ENCODE measurements around the gene SFT2D1.
A peak's percentile ranks its signal among the peaks of the same experiment; 100 is the strongest.

SFT2D1 gene

DNA sequence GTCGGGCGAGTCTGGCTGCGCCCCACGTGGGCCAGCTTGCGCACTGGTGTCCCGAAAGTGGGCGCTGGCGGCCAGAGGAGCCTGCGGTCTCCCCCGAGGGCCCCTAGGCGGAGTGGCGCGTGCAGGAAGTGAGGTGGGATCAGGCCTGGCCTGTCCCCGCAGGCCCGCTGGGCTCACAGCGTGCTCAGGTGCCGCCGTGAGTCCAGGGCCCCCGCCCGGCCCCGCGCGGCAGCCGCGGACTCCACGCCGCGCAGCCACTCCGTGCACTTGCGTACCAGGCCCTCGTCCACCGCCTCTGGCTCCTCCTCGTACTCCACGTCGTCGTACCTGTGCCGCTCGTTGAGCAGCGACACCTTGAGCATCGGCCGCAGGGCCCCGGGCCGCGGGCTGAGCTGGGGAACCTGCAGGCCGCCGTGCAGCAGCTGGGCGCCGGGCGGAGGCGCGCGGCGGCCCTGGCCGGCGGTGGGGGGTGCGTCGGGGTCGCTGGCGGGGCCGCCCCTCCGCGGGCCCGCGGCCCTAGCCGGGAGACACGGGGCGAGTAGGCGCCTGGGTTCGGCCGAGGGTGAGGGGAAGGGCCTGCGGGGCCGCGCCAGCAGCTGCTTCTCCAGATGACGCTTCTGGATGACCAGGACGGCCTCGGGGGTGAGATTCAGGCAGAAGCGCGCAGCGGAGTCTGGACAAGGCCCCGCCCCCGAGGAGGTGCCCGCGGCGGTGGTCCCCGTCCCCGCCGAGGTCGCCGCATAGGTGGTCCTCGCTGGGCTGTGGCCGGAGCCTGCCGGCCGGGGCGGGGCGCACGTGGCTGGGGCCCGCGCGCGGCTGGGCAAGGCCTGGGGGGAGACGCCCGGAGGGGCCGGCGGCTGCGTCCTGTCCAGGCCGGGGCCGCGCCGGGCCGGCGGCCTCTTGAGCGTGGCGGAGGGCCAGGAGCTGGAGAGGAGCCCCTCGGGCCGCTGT, 35.0 kb downstream of the SFT2D1 start:
- peaks cover 76% of the 10 kb centered on the region for H3K27me3 ChIP-seq (ENCODE audit: insufficient read depth, low read length)
- H3K36me3 ChIP-seq (ENCODE audit: insufficient read depth, low read length) = no peaks in the 10 kb centered on the region
- H3K27ac ChIP-seq (ENCODE audit: low read depth, low read length) = no peak overlapping the region
- H2AFZ ChIP-seq (ENCODE audit: low read length, unreplicated experiment) = peak overlapping the region; percentile 38
- H3K4me3 ChIP-seq (ENCODE audit: low read depth, low read length) = peak overlapping the region; percentile 67
- H3K79me2 ChIP-seq (ENCODE audit: control insufficient read depth, insufficient read depth, low read length, unreplicated experiment) = no peaks in the 10 kb centered on the region
- no peaks in the 10 kb centered on the region for H3K4me1 ChIP-seq (ENCODE audit: control insufficient read depth, insufficient read depth, low read length, unreplicated experiment)

DNA sequence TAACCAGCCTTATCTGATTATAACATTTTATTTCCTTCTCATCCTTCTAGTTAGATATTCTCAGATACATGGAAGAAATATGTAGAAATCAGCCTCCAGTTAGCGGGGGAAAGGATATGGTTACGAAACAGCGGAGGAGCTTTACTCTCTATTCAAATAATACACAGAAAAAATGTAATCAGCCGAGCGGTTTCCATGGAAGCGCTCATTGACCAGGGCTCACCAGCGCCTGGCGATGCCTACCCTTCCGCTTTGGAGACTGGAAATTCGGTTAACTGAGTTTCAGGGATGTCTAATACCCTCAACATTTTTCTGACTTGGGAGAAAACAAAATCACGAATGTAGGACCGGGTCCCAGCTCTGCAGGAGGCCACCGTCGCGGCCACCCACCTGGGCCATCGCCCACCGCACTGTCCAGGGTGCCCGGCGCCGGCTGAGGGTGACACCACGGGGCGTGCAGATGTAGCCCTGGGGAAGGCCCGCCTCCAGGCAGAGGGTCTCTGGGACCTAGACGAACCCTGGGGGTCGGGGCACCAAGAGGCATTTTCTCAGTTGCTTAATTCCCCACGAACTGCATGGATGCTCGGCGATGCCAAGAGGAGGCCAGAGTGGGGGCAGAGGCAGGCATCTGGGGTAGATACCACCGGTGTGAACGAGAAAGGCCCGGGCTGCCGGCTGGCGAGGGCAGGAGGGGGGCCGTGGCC, 35.8 kb downstream of the SFT2D1 start:
- H2AFZ ChIP-seq (ENCODE audit: low read length, unreplicated experiment) = no peak overlapping the region
- no peaks in the 10 kb centered on the region for H3K4me1 ChIP-seq (ENCODE audit: control insufficient read depth, insufficient read depth, low read length, unreplicated experiment)
- H3K36me3 ChIP-seq (ENCODE audit: insufficient read depth, low read length) = no peaks in the 10 kb centered on the region
- peaks cover 78% of the 10 kb centered on the region for H3K27me3 ChIP-seq (ENCODE audit: insufficient read depth, low read length)
- no peak overlapping the region for H3K27ac ChIP-seq (ENCODE audit: low read depth, low read length)
- no peaks in the 10 kb centered on the region for H3K79me2 ChIP-seq (ENCODE audit: control insufficient read depth, insufficient read depth, low read length, unreplicated experiment)
- no peak overlapping the region for H3K4me3 ChIP-seq (ENCODE audit: low read depth, low read length)

DNA sequence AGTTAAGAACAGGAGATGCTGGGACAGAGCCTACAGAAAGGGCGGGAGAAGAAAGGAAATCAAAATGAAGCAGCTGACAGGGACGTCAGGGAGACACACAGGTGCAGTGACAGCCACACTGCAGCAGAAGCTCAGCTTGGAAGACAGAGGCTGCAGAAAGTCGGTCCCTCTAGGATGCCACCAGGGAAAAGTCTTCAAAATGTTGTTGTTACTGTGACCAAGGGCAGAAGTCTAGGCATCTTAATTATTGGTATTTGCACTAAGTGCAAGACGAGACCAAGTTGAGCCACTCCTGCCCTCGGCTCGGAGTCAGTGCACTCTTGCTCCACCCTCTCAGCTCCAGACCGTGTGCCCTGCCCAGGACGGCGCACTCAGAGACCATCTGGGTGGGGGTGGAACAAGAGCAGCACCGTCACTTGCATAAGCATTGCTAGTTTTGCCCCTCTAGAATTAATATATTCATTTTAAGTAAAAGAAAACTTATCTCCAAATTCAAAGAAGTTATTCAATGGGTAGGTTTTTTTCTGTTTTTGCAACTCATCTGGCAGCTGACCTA, 36.7 kb downstream of the SFT2D1 start:
- no peak overlapping the region for H2AFZ ChIP-seq (ENCODE audit: low read length, unreplicated experiment)
- H3K36me3 ChIP-seq (ENCODE audit: insufficient read depth, low read length) = no peaks in the 10 kb centered on the region
- H3K27ac ChIP-seq (ENCODE audit: low read depth, low read length) = no peak overlapping the region
- peaks cover 78% of the 10 kb centered on the region for H3K27me3 ChIP-seq (ENCODE audit: insufficient read depth, low read length)
- no peaks in the 10 kb centered on the region for H3K79me2 ChIP-seq (ENCODE audit: control insufficient read depth, insufficient read depth, low read length, unreplicated experiment)
- no peaks in the 10 kb centered on the region for H3K4me1 ChIP-seq (ENCODE audit: control insufficient read depth, insufficient read depth, low read length, unreplicated experiment)
- H3K4me3 ChIP-seq (ENCODE audit: low read depth, low read length) = no peak overlapping the region

DNA sequence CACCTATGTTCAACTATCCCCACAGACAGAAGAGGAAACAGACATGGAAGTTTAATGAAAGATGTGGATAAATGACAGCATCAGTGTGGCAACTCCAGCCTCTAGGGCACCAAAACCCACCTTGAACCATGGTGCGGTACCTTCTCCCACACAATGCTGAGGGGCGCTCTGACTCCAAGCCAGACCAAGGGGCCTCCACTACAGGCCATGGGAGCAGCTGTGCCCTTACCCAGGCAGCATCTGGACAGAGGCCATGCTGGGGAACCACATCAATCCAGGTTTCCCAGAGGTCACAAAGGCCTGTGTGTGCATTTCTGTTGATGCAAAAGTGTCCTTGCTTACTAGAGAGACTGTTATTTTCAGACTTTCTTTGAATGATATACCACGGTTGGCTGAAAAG, 38.2 kb downstream of the SFT2D1 start:
- no peak overlapping the region for H2AFZ ChIP-seq (ENCODE audit: low read length, unreplicated experiment)
- peaks cover 66% of the 10 kb centered on the region for H3K27me3 ChIP-seq (ENCODE audit: insufficient read depth, low read length)
- no peaks in the 10 kb centered on the region for H3K36me3 ChIP-seq (ENCODE audit: insufficient read depth, low read length)
- H3K27ac ChIP-seq (ENCODE audit: low read depth, low read length) = no peak overlapping the region
- H3K4me1 ChIP-seq (ENCODE audit: control insufficient read depth, insufficient read depth, low read length, unreplicated experiment) = no peaks in the 10 kb centered on the region
- H3K79me2 ChIP-seq (ENCODE audit: control insufficient read depth, insufficient read depth, low read length, unreplicated experiment) = no peaks in the 10 kb centered on the region
- H3K4me3 ChIP-seq (ENCODE audit: low read depth, low read length) = no peak overlapping the region

DNA sequence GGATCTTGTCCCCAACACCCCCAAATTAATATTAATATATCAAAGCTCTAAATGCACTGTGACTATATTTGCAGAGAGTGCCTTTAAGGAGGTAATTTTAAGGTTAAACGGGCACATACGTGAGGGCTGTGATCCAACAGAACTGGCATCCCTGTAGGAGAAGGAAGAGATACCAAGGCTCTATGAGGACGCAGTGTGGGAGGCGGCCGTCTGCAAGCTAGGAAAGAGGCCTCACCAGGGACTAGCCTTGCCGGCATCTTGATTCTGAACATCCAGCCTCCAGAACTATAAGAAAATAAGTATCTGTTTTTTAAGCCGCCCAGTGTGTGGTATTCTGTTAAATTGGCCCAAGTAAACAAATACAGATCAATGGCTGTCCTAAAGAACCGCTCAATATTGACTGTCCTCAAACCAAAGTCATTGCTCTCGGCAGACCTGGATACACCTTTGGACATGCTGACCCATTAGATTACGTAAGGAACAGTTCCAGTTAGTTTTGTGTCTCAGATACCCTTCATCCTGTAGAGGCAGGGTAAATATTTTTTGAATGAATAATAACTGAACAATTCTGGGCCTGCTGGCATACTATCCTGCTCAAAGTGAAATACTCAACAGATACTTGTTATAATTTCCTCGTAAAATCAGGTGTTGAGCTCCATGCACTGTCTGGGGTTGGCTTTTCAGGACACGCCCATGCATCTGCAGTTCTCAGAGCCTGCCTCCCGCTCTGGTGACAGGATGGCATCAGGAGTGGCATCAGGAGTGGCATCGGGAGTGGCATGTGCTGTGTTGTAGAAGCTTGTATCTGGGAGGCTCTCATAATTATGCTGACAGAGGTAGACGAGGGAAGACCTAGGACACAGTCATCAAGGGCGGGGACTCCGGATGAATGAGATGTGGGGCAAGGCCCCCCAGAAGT, 40.5 kb downstream of the SFT2D1 start:
- Histone ChIP-seq H3K27ac (ENCODE audit: low read depth, low read length) (no peak overlapping the region), H3K4me1 (ENCODE audit: control insufficient read depth, insufficient read depth, low read length, unreplicated experiment) (no peaks in the 10 kb centered on the region), H3K4me3 (ENCODE audit: low read depth, low read length) (no peak overlapping the region), H3K36me3 (ENCODE audit: insufficient read depth, low read length) (no peaks in the 10 kb centered on the region), H3K79me2 (ENCODE audit: control insufficient read depth, insufficient read depth, low read length, unreplicated experiment) (no peaks in the 10 kb centered on the region), H2AFZ (ENCODE audit: low read length, unreplicated experiment) (no peak overlapping the region), H3K27me3 (ENCODE audit: insufficient read depth, low read length) (peaks cover 64% of the 10 kb centered on the region)

DNA sequence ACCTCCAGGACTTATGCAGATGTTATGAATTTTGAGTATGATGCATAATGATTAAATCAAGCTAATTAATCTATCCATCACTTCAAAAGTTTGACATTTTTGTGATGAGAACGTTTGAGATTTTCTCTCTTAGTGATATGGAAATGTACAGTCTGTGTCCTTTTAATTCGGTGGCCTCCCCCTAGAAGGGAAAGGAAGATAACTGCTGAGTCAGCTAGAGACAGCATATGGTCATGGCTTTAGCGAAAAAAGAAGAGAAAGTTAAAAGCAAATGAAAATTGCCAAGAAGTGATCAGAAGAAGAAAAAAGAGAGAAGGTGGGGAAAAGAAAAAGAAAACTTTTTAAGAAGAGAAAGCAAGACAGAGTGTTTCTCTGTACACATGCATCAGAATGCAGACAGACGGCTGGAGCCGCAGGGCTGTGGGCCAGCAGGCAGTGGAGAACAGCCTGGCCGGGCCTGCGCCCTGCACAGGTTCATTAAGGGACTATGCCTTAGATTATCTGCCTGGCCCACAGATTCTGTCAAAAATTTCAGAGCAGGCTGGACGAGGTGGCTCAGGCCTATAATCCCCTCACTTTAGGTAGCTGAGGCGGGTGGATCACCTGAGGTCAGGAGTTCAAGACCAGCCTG, 41.9 kb downstream of the SFT2D1 start:
- Histone ChIP-seq H3K27ac (ENCODE audit: low read depth, low read length) (no peak overlapping the region), H3K4me1 (ENCODE audit: control insufficient read depth, insufficient read depth, low read length, unreplicated experiment) (no peaks in the 10 kb centered on the region), H3K36me3 (ENCODE audit: insufficient read depth, low read length) (no peaks in the 10 kb centered on the region), H3K79me2 (ENCODE audit: control insufficient read depth, insufficient read depth, low read length, unreplicated experiment) (no peaks in the 10 kb centered on the region), H2AFZ (ENCODE audit: low read length, unreplicated experiment) (no peak overlapping the region), H3K4me3 (ENCODE audit: low read depth, low read length) (no peak overlapping the region), H3K27me3 (ENCODE audit: insufficient read depth, low read length) (peaks cover 64% of the 10 kb centered on the region)

DNA sequence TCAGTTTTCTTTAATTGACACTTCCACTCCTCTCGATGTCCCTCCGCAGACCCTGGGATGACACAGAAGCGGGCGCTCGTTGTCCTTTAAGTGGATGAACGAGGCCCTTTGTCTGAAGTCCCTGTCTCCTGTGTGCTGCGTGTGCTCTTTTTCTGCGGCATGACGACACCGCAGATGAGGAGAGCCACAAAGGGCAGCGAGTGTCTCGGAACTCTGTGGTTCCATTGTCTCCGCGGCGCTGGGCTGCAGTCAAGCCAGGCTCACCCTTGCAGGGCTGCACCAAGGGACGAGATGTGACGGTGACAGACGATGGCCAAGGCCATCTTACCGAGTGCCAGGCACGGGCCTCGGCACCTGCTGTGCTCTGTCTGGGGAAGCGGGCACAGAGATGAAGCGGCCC, 44.7 kb downstream of the SFT2D1 start:
- Histone ChIP-seq H3K4me1 (ENCODE audit: control insufficient read depth, insufficient read depth, low read length, unreplicated experiment) (no peaks in the 10 kb centered on the region), H3K79me2 (ENCODE audit: control insufficient read depth, insufficient read depth, low read length, unreplicated experiment) (no peaks in the 10 kb centered on the region), H3K27ac (ENCODE audit: low read depth, low read length) (no peak overlapping the region), H3K36me3 (ENCODE audit: insufficient read depth, low read length) (no peaks in the 10 kb centered on the region), H2AFZ (ENCODE audit: low read length, unreplicated experiment) (no peak overlapping the region), H3K4me3 (ENCODE audit: low read depth, low read length) (no peak overlapping the region), H3K27me3 (ENCODE audit: insufficient read depth, low read length) (peaks cover 66% of the 10 kb centered on the region)

DNA sequence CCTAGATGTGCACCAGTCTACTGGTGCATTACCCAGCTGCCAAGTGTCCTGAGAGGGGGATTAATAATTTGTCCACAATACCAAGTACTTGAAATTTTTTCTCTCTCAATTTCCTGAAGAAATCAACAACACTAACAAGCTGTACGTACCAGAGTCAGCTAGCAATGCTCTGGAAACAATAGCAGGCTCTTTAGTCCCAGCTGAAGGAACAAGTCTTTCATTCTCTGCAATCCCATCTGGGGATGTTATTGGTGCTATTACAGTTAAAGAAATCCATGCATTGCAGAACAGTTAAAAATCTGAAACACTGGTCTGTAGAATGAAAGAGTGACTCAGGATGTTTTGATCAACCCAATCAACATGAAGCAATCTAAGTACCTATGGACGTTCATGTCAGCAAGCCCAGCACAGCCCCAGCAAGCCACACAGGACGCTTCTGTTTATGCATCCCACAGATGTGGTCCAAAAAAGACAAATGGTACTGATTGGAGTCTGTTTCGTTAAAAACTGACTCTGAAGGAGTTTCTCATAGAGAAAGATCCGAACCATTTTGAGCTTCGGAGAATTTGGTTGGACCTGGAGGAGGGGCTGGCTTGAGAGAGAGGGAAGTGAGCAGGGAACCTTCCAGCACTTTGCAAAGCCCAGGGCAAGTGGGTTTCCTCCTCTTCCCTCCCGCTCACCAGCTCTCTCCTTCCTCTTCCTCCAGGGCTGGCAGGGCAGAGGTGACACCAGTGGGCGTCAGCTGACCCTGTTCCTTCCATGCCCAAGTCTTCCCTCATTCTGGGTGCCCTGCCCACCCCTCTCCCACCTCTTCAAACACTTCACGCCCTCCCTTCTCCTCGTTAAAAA, 46.1 kb downstream of the SFT2D1 start:
- Histone ChIP-seq H3K4me3 (ENCODE audit: low read depth, low read length) (no peak overlapping the region), H3K4me1 (ENCODE audit: control insufficient read depth, insufficient read depth, low read length, unreplicated experiment) (no peaks in the 10 kb centered on the region), H3K27me3 (ENCODE audit: insufficient read depth, low read length) (peaks cover 75% of the 10 kb centered on the region), H2AFZ (ENCODE audit: low read length, unreplicated experiment) (no peak overlapping the region), H3K79me2 (ENCODE audit: control insufficient read depth, insufficient read depth, low read length, unreplicated experiment) (no peaks in the 10 kb centered on the region), H3K36me3 (ENCODE audit: insufficient read depth, low read length) (no peaks in the 10 kb centered on the region), H3K27ac (ENCODE audit: low read depth, low read length) (no peak overlapping the region)

DNA sequence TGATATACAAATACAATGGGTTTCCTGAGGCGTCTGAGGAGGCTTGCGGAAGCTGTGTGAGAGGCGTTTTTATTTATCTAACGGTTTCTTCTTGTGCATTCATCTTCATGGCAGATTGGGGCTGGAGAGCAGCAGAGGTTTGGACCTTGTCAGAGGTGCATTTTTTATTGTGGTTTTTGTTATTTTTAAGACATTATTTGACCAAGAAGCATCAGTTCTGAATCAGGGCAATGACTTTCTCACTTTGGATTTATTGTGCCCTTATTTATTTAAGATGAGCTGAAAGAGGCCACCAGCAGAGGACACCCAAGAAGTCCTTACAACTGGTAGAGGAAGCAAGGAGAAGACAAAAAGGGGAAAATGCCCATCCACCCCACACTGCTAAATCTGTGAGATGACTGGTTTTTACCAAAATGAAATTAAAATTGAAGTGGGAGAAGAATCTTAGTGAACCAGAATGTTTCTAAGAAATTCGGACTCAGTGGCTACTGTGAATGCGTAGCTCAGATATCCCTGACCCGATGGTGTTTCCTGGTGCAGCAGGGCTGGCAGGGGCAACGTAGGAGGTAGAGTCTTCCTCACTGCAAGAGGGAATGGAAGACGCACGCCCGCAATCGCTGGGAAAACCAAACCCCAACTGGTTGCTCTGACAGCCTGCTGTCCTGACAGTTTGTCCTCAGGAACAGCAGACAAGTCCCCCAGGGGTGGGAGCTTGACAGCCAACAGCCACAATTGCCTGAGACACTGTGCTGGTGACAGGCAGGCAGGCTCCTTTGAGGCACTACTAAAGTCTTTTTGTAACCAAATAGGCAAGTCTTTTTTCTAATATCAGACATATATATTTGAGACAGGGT, 48.4 kb downstream of the SFT2D1 start:
- H3K27me3 ChIP-seq (ENCODE audit: insufficient read depth, low read length) = peaks cover 81% of the 10 kb centered on the region
- H3K79me2 ChIP-seq (ENCODE audit: control insufficient read depth, insufficient read depth, low read length, unreplicated experiment) = no peaks in the 10 kb centered on the region
- H3K4me3 ChIP-seq (ENCODE audit: low read depth, low read length) = no peak overlapping the region
- no peak overlapping the region for H3K27ac ChIP-seq (ENCODE audit: low read depth, low read length)
- no peak overlapping the region for H2AFZ ChIP-seq (ENCODE audit: low read length, unreplicated experiment)
- H3K4me1 ChIP-seq (ENCODE audit: control insufficient read depth, insufficient read depth, low read length, unreplicated experiment) = no peaks in the 10 kb centered on the region
- H3K36me3 ChIP-seq (ENCODE audit: insufficient read depth, low read length) = no peaks in the 10 kb centered on the region

Measured in ACC112 (cell line).